Suprapubic skin (tissue), 4 donors: ENCODE measurements around the gene CDKN2A.

Experiments
- POLR2A ChIP-seq, 2 donors: fragments of 450-650 bp; IDR thresholded peaks; one replicate each; pipeline ENCODE4 v1.6.1; 2017; ENCODE audit warnings: antibody characterized with exemption in 2 of 2, mild to moderate bottlenecking in 2 of 2, moderate library complexity in 2 of 2
- POLR2AphosphoS5 ChIP-seq, 3 donors: sonication (generic); formaldehyde crosslinking; IDR thresholded peaks; one replicate each; pipeline ENCODE4 v1.6.1; 2017; ENCODE audit warnings: antibody characterized with exemption in 3 of 3
- TF ChIP-seq, protein P1 (sequence below), 2 donors: fragments of 200-600 bp in 1 of 2; fragments of 450-650 bp in 1 of 2; sonication (generic) in 1 of 2; IDR thresholded peaks; one replicate each; pipeline ENCODE4 v1.5.1; 2016 to 2019; ENCODE audit warnings: antibody characterized with exemption in 2 of 2, mild to moderate bottlenecking in 1 of 2, moderate library complexity in 1 of 2

DNA sequence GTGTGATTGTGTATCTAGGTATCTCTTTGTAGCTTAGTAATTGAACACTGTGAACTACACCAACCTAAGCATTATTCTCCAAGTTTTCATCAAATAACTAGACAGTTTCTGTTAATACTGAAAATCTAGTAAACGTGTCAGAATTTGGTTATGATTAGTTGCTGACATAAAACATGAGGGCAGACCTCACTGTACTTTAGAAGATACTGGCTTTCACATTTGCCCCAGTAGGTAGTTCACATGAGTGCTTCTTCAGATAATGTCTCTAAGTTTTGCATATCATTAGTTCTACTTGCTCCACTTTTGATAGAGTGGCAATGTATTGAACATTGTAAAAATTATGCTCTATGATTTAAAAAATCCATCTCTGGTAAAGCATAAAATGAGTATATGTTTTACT is 7.8 kb upstream of the CDKN2A start:
- TF ChIP-seq, protein P1, sequence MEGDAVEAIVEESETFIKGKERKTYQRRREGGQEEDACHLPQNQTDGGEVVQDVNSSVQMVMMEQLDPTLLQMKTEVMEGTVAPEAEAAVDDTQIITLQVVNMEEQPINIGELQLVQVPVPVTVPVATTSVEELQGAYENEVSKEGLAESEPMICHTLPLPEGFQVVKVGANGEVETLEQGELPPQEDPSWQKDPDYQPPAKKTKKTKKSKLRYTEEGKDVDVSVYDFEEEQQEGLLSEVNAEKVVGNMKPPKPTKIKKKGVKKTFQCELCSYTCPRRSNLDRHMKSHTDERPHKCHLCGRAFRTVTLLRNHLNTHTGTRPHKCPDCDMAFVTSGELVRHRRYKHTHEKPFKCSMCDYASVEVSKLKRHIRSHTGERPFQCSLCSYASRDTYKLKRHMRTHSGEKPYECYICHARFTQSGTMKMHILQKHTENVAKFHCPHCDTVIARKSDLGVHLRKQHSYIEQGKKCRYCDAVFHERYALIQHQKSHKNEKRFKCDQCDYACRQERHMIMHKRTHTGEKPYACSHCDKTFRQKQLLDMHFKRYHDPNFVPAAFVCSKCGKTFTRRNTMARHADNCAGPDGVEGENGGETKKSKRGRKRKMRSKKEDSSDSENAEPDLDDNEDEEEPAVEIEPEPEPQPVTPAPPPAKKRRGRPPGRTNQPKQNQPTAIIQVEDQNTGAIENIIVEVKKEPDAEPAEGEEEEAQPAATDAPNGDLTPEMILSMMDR (IDR thresholded peaks at IDR 0.05), result no peak
- TF ChIP-seq POLR2AphosphoS5 (IDR thresholded peaks at IDR 0.05), result no peak
- TF ChIP-seq POLR2A (IDR thresholded peaks at IDR 0.05), result no peak
